Measurements from ENCODE around the gene PODN. TPM values are rescaled to one million over a fixed set of nuclear protein-coding genes. Genes with fewer than 3 reads are reported as not detected.
A peak's percentile ranks its signal among the peaks of the same experiment; 100 is the strongest.

PODN gene
- total RNA-seq, 3 donors from 2014 or later = 5.8 to 69.2 (median 18.1) TPM

DNA sequence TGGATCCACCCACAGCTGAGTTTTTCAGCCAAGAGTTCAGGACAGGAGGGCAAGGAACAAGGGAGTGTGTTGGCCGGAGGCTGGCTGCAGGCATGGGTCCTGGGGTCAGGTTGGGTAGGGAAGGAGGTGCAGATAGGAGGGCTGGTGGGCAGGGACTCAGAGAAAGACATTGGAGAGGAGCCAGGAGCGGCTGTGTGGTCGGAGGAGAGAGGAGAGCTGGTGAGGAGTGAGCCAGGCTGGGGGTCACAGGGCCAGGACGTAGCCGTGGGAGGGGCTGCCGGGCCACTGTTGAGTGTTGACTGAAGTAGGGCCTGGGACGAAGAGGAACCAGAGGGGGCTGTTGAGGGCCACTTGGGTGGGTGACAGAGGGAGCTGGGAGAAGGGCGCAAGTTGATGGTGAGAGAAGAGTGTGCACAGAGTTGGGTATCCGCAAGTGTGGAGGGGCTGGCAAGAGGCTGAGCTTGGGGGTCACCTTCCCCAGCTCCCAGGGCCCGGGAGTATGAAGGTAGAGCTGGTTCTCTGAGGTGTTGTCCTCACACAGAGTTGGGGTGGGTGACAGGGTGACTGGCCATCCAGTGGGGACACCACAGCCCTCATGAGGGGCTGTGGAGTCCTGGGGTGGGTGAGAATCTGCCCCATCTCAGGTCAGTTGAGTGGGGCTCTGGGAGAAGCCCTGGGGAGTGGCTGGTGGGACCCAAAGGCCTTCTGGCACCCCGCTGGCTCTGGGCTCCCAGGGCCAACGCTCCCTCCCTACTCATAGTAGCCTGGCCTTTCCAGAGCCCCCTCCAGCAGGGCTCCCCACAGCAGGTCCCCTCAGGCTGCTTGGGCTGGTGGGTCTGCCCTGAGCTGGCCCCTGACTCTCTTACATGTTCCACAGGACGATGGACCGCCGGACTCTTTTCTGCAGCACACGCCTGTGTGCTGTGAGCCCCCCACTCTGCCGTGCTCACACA is 21.9 kb downstream of the PODN start:
- Histone ChIP-seq H3K36me3 (ENCODE audit: low read depth) (no peaks in the 10 kb centered on the region), H3K4me3 (no peak overlapping the region), H3K9me3 (no peaks in the 10 kb centered on the region), H3K4me1 (ENCODE audit: low read depth) (no peaks in the 10 kb centered on the region)
- intact Hi-C loops (cut with DNase I, micrococcal nuclease) = no loop called here
- TF ChIP-seq, protein P1, sequence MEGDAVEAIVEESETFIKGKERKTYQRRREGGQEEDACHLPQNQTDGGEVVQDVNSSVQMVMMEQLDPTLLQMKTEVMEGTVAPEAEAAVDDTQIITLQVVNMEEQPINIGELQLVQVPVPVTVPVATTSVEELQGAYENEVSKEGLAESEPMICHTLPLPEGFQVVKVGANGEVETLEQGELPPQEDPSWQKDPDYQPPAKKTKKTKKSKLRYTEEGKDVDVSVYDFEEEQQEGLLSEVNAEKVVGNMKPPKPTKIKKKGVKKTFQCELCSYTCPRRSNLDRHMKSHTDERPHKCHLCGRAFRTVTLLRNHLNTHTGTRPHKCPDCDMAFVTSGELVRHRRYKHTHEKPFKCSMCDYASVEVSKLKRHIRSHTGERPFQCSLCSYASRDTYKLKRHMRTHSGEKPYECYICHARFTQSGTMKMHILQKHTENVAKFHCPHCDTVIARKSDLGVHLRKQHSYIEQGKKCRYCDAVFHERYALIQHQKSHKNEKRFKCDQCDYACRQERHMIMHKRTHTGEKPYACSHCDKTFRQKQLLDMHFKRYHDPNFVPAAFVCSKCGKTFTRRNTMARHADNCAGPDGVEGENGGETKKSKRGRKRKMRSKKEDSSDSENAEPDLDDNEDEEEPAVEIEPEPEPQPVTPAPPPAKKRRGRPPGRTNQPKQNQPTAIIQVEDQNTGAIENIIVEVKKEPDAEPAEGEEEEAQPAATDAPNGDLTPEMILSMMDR (IDR thresholded peaks at IDR 0.05) = no peak
- no peak for ATAC-seq
- peak in 1 of 3 donors; percentile 40 for DNase-seq

DNA sequence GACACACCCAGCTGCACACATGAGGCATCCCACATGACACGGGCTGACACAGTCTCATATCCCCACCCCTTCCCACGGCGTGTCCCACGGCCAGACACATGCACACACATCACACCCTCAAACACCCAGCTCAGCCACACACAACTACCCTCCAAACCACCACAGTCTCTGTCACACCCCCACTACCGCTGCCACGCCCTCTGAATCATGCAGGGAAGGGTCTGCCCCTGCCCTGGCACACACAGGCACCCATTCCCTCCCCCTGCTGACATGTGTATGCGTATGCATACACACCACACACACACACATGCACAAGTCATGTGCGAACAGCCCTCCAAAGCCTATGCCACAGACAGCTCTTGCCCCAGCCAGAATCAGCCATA is 22.6 kb downstream of the PODN start:
- DNase-seq (no peak), ATAC-seq (no peak)
- intact Hi-C loops (cut with DNase I, micrococcal nuclease) = no loop called here
- H3K4me1 ChIP-seq (ENCODE audit: low read depth) = peaks cover 5% of the 10 kb centered on the region
- TF ChIP-seq, protein P1 (IDR thresholded peaks at IDR 0.05) = no peak
- H3K9me3 ChIP-seq = no peaks in the 10 kb centered on the region
- H3K4me3 ChIP-seq = no peak overlapping the region
- no peaks in the 10 kb centered on the region for H3K36me3 ChIP-seq (ENCODE audit: low read depth)

DNA sequence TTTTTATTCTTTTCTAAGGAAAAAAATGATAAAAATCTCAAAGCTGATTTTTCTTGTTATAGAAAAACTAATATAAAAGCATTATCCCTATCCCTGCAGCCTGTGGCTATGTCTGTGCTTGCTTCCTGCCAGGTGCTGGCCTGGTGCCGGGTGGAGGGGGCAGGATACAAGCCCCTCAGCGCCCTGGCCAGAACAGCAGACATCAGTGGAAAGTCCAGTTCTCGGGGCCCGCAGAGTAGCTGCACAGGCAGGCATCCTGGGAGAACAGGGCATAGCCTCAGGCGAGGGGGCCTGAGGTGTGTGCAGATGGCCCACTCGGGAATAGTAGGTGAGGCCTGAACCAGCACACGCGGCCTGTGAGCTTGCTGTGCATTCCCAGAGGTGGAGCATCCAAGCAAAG is 23.4 kb downstream of the PODN start:
- Histone ChIP-seq H3K36me3 (ENCODE audit: low read depth) (no peaks in the 10 kb centered on the region), H3K9me3 (no peaks in the 10 kb centered on the region), H3K4me3 (no peak overlapping the region), H3K4me1 (ENCODE audit: low read depth) (peaks cover 6% of the 10 kb centered on the region)
- TF ChIP-seq, protein P1 (IDR thresholded peaks at IDR 0.05) = no peak
- ATAC-seq (no peak), DNase-seq (no peak)
- intact Hi-C loops (cut with DNase I, micrococcal nuclease) = no loop called here

DNA sequence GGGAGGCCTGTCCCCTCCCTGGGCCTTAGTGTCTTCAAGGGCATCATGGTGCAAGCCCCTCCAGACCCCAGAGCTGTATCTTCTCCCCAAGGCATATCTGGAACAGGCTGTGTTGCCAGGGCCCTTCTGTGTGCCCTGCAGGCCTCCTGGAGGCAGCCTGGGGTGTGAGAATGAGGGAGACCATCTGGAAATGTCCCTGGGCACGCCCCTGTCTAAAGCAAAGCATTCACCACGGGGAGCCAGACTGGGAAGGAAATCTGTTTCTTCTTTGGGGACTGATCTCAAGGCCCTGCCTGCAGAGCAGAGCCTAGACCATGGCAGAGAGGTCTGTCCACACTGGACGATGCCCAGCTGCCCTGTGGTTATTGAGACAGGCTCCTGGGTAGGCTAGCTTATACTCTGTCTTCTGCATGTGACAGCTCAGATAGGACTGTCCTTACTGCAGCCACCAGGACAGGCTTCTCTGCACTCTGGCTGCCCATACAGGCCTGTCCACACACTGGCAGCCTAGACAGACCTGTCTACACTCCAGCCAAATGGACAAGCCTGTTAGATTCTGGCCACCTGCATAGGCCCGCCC is 24.6 kb downstream of the PODN start:
- intact Hi-C loops (cut with DNase I, micrococcal nuclease) = no loop called here
- H3K9me3 ChIP-seq = no peaks in the 10 kb centered on the region
- no peaks in the 10 kb centered on the region for H3K36me3 ChIP-seq (ENCODE audit: low read depth)
- no peak for DNase-seq
- no peak overlapping the region for H3K4me3 ChIP-seq
- H3K4me1 ChIP-seq (ENCODE audit: low read depth) = peaks cover 11% of the 10 kb centered on the region
- no peak for ATAC-seq
- TF ChIP-seq, protein P1 (IDR thresholded peaks at IDR 0.05) = no peak

DNA sequence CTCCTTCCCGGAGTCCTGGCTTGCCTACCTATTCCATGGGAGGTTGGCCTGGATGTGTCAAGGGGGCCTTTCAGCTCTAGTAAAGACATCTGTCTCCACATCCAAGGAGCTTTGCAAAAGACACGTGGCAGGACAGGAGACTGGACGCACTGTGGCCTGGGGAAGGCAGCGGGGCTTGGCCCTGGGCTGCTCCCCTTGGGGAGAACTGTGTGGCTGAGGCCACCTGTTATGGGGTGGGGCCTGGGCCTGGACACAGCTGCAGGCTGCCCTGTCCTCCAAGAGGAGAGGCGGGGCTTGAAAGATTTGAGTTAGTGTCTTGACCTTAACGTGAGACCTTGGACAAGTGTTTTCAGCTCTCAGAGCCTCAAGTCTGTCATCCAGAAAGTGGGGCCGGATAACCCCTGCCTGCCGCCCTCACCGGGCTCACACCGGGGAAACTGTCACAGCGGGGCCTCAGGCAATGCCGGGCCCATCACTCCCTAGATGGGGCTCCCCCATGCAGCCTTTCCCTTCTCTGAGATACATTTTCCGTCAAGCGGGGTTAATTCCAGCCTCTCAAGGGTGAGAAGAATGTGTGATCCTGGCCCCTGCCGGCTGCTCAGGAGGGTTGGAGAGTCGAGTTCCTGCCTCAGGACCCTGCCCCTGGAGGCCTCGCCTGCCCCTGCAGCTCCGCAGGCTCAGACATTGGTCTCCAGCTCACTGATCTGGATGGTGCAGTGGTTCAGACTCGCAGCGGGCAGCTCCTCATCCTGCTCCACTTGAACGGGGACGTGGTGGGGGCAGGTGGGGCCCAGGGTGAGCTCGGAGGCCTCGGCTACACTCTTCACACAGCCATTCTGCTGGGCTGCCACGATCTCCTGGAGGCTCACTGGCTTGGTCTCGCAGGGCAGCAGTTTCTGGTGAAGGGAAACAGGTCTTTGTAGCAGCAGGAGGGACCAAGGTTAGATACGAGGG is 25.6 kb downstream of the PODN start:
- Histone ChIP-seq H3K4me1 (ENCODE audit: low read depth) (peaks cover 11% of the 10 kb centered on the region), H3K9me3 (no peaks in the 10 kb centered on the region), H3K4me3 (no peak overlapping the region), H3K36me3 (ENCODE audit: low read depth) (no peaks in the 10 kb centered on the region)
- TF ChIP-seq, protein P1 (IDR thresholded peaks at IDR 0.05) = no peak
- ATAC-seq (no peak), DNase-seq (no peak)
- intact Hi-C loops (cut with DNase I, micrococcal nuclease) = no loop called here
